HEK293 (cell line): ENCODE measurements around the gene LTO1.
A peak's percentile ranks its signal among the peaks of the same experiment; 100 is the strongest.

Experiments used
- BCL11B ChIP-seq: fragments of 450-650 bp; formaldehyde crosslinking; IDR thresholded peaks from 2 replicates; pipeline ENCODE4 v1.5.1; 2016; ENCODE audit warnings: low read depth, missing biosample characterization, missing genetic modification characterization
- EGR2 ChIP-seq: fragments of 450-650 bp; formaldehyde crosslinking; IDR thresholded peaks from 2 replicates; pipeline ENCODE4 v1.5.1; 2016; ENCODE audit warnings: low read depth, missing biosample characterization, missing genetic modification characterization
- FEZF1 ChIP-seq: fragments of 450-650 bp; formaldehyde crosslinking; IDR thresholded peaks from 2 replicates; pipeline ENCODE4 v1.5.1; 2016; ENCODE audit warnings: missing biosample characterization, missing genetic modification characterization
- GLI2 ChIP-seq: fragments of 450-650 bp; formaldehyde crosslinking; IDR thresholded peaks from 2 replicates; pipeline ENCODE4; 2017; ENCODE audit warnings: missing biosample characterization, missing genetic modification characterization, low read depth, borderline replicate concordance
- GLI4 ChIP-seq: fragments of 450-650 bp; formaldehyde crosslinking; IDR thresholded peaks from 2 replicates; pipeline ENCODE4 v1.5.1; 2016; ENCODE audit warnings: missing biosample characterization, missing genetic modification characterization
- GLIS1 ChIP-seq: fragments of 450-650 bp; formaldehyde crosslinking; IDR thresholded peaks from 2 replicates; pipeline ENCODE4 v1.5.1; 2016; ENCODE audit warnings: missing biosample characterization, missing genetic modification characterization
- PRDM10 ChIP-seq: fragments of 450-650 bp; formaldehyde crosslinking; IDR thresholded peaks from 2 replicates; pipeline ENCODE4 v1.5.1; 2016; ENCODE audit warnings: missing biosample characterization, missing genetic modification characterization
- TCF7L2 ChIP-seq: IDR thresholded peaks from 2 replicates; pipeline ENCODE4 v1.6.1; 2011; ENCODE audit warnings: low read depth, mild to moderate bottlenecking, inconsistent platforms, low read length, moderate library complexity, borderline replicate concordance
- ZBTB8A ChIP-seq: fragments of 450-650 bp; formaldehyde crosslinking; IDR thresholded peaks from 2 replicates; pipeline ENCODE4 v1.5.1; 2016; ENCODE audit warnings: missing biosample characterization, missing genetic modification characterization
- ZFP3 ChIP-seq: fragments of 450-650 bp; formaldehyde crosslinking; IDR thresholded peaks from 2 replicates; pipeline ENCODE4 v1.5.1; 2016; ENCODE audit warnings: low read depth, missing biosample characterization, missing genetic modification characterization
- ZIC2 ChIP-seq: fragments of 450-650 bp; formaldehyde crosslinking; IDR thresholded peaks from 2 replicates; pipeline ENCODE4 v1.5.1; 2016; ENCODE audit warnings: missing biosample characterization, missing genetic modification characterization
- ZNF174 ChIP-seq: fragments of 450-650 bp; formaldehyde crosslinking; IDR thresholded peaks from 2 replicates; pipeline ENCODE4 v1.5.0; 2017; ENCODE audit warnings: missing biosample characterization, mild to moderate bottlenecking, missing genetic modification characterization
- ZNF23 ChIP-seq: fragments of 450-650 bp; formaldehyde crosslinking; IDR thresholded peaks from 2 replicates; pipeline ENCODE4 v1.5.1; 2016; ENCODE audit warnings: missing biosample characterization, missing genetic modification characterization, borderline replicate concordance
- ZNF248 ChIP-seq: fragments of 450-650 bp; formaldehyde crosslinking; IDR thresholded peaks from 2 replicates; pipeline ENCODE4 v1.5.1; 2017; ENCODE audit warnings: missing biosample characterization, missing genetic modification characterization
- ZNF324 ChIP-seq: fragments of 450-650 bp; formaldehyde crosslinking; IDR thresholded peaks from 2 replicates; pipeline ENCODE4 v1.5.1; 2016; ENCODE audit warnings: missing biosample characterization, missing genetic modification characterization
- ZNF394 ChIP-seq: fragments of 450-650 bp; formaldehyde crosslinking; IDR thresholded peaks from 2 replicates; pipeline ENCODE4 v1.5.1; 2016; ENCODE audit warnings: missing biosample characterization, missing genetic modification characterization, mild to moderate bottlenecking, moderate library complexity, borderline replicate concordance
- ZNF843 ChIP-seq: fragments of 450-650 bp; formaldehyde crosslinking; IDR thresholded peaks from 2 replicates; pipeline ENCODE4 v1.5.1; 2016; ENCODE audit warnings: missing biosample characterization, missing genetic modification characterization
- TF ChIP-seq, protein P1 (sequence below): fragments of 450-650 bp; formaldehyde crosslinking; IDR thresholded peaks from 2 replicates; pipeline ENCODE4 v1.5.1; 2017; ENCODE audit warnings: missing biosample characterization, missing genetic modification characterization
- TF ChIP-seq, protein P2 (sequence below): fragments of 450-650 bp; formaldehyde crosslinking; conservative IDR thresholded peaks from 2 replicates; pipeline ENCODE4 v1.5.1; 2016; ENCODE audit warnings: low read depth, missing biosample characterization, missing genetic modification characterization
- TF ChIP-seq, protein P3 (sequence below): fragments of 450-650 bp; formaldehyde crosslinking; IDR thresholded peaks from 2 replicates; pipeline ENCODE4 v1.5.1; 2016; ENCODE audit warnings: missing biosample characterization, missing genetic modification characterization
- TF ChIP-seq, protein P4 (sequence below): fragments of 450-650 bp; formaldehyde crosslinking; IDR thresholded peaks from 2 replicates; pipeline ENCODE4 v1.5.1; 2016; ENCODE audit warnings: missing biosample characterization, missing genetic modification characterization
- TF ChIP-seq, protein P5 (sequence below): fragments of 450-650 bp; formaldehyde crosslinking; IDR thresholded peaks from 2 replicates; pipeline ENCODE4 v1.5.1; 2016; ENCODE audit warnings: missing biosample characterization, missing genetic modification characterization, low read depth
- TF ChIP-seq, protein P6 (sequence below): IDR thresholded peaks from 2 replicates; pipeline ENCODE4 v1.6.1; 2011; ENCODE audit warnings: mild to moderate bottlenecking, low read depth, low read length, borderline replicate concordance

LTO1 gene

DNA sequence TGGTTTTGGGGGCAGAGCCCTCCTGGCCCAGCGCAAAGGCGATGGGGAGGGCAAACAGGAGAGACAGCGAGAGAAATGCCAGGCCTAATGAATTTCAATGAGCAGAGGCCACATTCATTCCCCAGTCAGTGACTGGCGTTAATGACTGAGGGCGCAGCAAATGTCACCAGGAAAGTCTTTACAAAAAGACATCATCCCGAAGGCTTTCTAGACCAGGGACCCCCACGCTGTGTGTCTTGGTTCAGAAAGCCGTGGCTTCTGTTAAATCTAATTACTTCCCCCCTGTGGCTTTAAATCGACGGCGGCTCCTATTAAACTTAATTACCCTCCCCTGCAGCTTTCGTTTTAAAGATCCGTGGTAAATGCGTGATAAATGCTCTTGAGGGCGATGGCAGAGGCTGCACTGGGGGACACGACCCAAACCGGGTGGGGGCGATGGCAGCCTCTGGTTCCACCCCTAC lies 30.2 kb upstream of the LTO1 start (continued):
- TF ChIP-seq ZNF248 (no peak), GLIS1 (tag by site-specific recombination) (peak; percentile 96), FEZF1 (tag by site-specific recombination) (0 out of 2 replicates have a peak, but pooled peaks have one; percentile 41), BCL11B (tag by site-specific recombination) (peak; percentile 62; the same call in 1 of the 2 replicates), ZNF843 (tag by site-specific recombination) (peak; percentile 32; the same call in 1 of the 2 replicates), TCF7L2 (peak; percentile 53; the same call in 1 of the 2 replicates), EGR2 (tag by site-specific recombination) (0 out of 2 replicates have a peak, but pooled peaks have one; percentile 5), GLI2 (tag by site-specific recombination) (no peak), GLI4 (tag by site-specific recombination) (no peak), ZBTB8A (0 out of 2 replicates have a peak, but pooled peaks have one; percentile 20), ZNF324 (no peak), PRDM10 (tag by site-specific recombination) (peak; percentile 93), ZIC2 (tag by site-specific recombination) (peak; percentile 66), ZNF394 (tag by site-specific recombination) (no peak), ZNF23 (tag by site-specific recombination) (no peak), ZFP3 (tag by site-specific recombination) (no peak), ZNF174 (tag by site-specific recombination) (no peak)
- TF ChIP-seq, protein P1, sequence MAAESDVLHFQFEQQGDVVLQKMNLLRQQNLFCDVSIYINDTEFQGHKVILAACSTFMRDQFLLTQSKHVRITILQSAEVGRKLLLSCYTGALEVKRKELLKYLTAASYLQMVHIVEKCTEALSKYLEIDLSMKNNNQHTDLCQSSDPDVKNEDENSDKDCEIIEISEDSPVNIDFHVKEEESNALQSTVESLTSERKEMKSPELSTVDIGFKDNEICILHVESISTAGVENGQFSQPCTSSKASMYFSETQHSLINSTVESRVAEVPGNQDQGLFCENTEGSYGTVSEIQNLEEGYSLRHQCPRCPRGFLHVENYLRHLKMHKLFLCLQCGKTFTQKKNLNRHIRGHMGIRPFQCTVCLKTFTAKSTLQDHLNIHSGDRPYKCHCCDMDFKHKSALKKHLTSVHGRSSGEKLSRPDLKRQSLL (tag by site-specific recombination) = no peak
- TF ChIP-seq, protein P2, sequence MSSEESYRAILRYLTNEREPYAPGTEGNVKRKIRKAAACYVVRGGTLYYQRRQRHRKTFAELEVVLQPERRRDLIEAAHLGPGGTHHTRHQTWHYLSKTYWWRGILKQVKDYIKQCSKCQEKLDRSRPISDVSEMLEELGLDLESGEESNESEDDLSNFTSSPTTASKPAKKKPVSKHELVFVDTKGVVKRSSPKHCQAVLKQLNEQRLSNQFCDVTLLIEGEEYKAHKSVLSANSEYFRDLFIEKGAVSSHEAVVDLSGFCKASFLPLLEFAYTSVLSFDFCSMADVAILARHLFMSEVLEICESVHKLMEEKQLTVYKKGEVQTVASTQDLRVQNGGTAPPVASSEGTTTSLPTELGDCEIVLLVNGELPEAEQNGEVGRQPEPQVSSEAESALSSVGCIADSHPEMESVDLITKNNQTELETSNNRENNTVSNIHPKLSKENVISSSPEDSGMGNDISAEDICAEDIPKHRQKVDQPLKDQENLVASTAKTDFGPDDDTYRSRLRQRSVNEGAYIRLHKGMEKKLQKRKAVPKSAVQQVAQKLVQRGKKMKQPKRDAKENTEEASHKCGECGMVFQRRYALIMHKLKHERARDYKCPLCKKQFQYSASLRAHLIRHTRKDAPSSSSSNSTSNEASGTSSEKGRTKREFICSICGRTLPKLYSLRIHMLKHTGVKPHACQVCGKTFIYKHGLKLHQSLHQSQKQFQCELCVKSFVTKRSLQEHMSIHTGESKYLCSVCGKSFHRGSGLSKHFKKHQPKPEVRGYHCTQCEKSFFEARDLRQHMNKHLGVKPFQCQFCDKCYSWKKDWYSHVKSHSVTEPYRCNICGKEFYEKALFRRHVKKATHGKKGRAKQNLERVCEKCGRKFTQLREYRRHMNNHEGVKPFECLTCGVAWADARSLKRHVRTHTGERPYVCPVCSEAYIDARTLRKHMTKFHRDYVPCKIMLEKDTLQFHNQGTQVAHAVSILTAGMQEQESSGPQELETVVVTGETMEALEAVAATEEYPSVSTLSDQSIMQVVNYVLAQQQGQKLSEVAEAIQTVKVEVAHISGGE (tag by site-specific recombination) = no peak
- TF ChIP-seq, protein P3, sequence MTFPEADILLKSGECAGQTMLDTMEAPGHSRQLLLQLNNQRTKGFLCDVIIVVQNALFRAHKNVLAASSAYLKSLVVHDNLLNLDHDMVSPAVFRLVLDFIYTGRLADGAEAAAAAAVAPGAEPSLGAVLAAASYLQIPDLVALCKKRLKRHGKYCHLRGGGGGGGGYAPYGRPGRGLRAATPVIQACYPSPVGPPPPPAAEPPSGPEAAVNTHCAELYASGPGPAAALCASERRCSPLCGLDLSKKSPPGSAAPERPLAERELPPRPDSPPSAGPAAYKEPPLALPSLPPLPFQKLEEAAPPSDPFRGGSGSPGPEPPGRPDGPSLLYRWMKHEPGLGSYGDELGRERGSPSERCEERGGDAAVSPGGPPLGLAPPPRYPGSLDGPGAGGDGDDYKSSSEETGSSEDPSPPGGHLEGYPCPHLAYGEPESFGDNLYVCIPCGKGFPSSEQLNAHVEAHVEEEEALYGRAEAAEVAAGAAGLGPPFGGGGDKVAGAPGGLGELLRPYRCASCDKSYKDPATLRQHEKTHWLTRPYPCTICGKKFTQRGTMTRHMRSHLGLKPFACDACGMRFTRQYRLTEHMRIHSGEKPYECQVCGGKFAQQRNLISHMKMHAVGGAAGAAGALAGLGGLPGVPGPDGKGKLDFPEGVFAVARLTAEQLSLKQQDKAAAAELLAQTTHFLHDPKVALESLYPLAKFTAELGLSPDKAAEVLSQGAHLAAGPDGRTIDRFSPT (tag by site-specific recombination) = peak; percentile 47; the same call in 1 of the 2 replicates
- TF ChIP-seq, protein P4, sequence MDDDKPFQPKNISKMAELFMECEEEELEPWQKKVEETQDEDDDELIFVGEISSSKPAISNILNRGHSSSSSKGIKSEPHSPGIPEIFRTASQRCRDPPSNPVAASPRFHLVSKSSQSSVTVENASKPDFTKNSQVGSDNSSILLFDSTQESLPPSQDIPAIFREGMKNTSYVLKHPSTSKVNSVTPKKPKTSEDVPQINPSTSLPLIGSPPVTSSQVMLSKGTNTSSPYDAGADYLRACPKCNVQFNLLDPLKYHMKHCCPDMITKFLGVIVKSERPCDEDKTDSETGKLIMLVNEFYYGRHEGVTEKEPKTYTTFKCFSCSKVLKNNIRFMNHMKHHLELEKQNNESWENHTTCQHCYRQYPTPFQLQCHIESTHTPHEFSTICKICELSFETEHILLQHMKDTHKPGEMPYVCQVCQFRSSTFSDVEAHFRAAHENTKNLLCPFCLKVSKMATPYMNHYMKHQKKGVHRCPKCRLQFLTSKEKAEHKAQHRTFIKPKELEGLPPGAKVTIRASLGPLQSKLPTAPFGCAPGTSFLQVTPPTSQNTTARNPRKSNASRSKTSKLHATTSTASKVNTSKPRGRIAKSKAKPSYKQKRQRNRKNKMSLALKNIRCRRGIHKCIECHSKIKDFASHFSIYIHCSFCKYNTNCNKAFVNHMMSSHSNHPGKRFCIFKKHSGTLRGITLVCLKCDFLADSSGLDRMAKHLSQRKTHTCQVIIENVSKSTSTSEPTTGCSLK (tag by site-specific recombination) = no peak
- TF ChIP-seq, protein P5, sequence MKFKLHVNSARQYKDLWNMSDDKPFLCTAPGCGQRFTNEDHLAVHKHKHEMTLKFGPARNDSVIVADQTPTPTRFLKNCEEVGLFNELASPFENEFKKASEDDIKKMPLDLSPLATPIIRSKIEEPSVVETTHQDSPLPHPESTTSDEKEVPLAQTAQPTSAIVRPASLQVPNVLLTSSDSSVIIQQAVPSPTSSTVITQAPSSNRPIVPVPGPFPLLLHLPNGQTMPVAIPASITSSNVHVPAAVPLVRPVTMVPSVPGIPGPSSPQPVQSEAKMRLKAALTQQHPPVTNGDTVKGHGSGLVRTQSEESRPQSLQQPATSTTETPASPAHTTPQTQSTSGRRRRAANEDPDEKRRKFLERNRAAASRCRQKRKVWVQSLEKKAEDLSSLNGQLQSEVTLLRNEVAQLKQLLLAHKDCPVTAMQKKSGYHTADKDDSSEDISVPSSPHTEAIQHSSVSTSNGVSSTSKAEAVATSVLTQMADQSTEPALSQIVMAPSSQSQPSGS (tag by site-specific recombination) = no peak
- TF ChIP-seq, protein P6, sequence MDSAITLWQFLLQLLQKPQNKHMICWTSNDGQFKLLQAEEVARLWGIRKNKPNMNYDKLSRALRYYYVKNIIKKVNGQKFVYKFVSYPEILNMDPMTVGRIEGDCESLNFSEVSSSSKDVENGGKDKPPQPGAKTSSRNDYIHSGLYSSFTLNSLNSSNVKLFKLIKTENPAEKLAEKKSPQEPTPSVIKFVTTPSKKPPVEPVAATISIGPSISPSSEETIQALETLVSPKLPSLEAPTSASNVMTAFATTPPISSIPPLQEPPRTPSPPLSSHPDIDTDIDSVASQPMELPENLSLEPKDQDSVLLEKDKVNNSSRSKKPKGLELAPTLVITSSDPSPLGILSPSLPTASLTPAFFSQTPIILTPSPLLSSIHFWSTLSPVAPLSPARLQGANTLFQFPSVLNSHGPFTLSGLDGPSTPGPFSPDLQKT = no peak
- TF ChIP-seq, all 188 proteins: peak for 14
